Measurements from ENCODE around the gene ZNF28. TPM values are rescaled to one million over a fixed set of nuclear protein-coding genes. Genes with fewer than 3 reads are reported as not detected.
"Not testable (repeated sequence)": the region's sequence is repeated elsewhere in the genome, so short reads cannot be mapped to it uniquely, and the experiment has no call there.

ZNF28 gene
- total RNA-seq, 1 experiment from 2014 or later: 66.7 TPM

DNA sequence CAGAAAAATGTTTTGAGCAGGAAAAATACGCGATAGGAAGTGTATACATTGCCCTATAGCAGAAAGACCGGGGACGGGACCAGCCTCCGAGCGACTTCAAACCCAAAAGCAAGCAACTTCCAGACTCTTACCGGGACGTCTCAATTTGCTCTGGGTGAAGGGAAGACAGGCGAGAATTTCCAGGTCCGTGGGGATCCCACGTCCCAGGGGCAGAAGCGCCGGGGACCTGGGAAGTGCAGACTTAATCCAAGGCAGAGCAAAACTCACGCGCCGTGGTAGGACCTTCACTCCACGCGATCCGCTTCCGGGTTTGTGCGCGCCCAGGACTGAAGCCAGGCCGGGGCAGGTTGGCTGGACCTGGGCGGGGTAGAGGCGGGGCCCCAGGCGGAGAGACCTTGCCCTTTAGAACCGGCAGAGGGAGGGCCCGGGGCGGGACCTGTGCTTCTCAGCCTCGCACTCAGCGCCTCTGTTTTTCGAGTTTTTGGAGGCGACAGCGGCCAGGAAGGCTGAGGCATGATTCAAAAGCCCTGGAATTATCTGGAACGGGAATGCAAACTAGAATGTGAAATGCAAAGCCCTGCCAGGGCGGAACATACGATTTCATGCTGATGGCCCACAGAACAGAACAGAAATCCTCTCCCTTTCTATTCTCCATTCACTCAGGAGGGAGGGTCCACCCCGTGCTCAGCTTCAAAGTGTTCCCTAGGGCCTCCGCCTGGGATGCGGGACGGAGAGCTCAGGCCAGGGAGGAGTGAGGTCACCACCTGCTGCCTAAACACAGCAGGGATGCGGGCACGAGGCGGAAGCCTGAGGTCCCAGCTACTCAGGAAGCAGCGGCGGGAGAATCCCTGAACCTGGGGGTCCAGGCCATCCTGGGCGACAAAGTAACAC, 34.7 kb downstream of the ZNF28 start, which contains the start of gene ZNF600:
Gene ZNF600 (minus strand): TSS at position 328 of the 891 bp plus-strand sequence. CDS start 7,903 bp downstream, outside the sequence.
- H3K36me3 ChIP-seq (ENCODE audit: insufficient read depth, low read length); H3K9me3 ChIP-seq (ENCODE audit: low read length); H3K27me3 ChIP-seq (ENCODE audit: low read length); H4K20me1 ChIP-seq (ENCODE audit: insufficient read depth, low read depth, low read length); H3K9me2 ChIP-seq (replicated peaks; ENCODE audit: insufficient read depth, low read length): not testable (repeated sequence)
- Histone ChIP-seq H3K4me2 (ENCODE audit: low read depth, low read length, poor library complexity, severe bottlenecking) (peak within 1 kb of the TSS; percentile 99), H3K4me1 (ENCODE audit: low read length) (peaks cover 23% of the 10 kb centered on the region), H3K9ac (ENCODE audit: low read length) (peak within 1 kb of the TSS; percentile 86), H2AFZ (ENCODE audit: low read length) (peak within 1 kb of the TSS; percentile 93), H3K79me2 (ENCODE audit: low read length) (peaks cover 44% of the 10 kb centered on the region), H3K4me3 (ENCODE audit: low read length) (peak within 1 kb of the TSS; percentile 96), H3K27ac (ENCODE audit: low read length) (peak within 1 kb of the TSS; percentile 13; the same call in 1 of the 2 replicates)
- DNase-seq: peak; percentile 98

DNA sequence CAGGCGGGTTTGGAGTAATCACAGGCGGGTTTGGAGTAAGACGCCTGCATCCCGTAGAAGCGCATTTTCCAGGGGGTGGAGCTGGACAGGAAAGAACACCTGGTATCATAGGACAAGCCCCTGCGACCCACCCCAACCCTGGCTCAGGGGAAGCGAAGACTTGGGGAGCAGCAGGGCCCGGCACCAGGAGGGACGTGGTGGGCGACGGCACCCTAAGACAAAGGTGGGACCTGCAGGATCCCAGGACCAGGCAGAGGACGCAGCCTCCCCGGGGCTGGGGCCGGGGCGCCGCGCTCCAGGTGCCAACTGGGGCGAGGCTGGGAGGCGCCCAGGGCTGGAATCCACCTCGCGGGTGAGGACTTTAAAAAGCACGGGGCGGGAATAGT, 35.4 kb downstream of the ZNF28 start:
- H3K4me1 ChIP-seq (ENCODE audit: low read length): peaks cover 23% of the 10 kb centered on the region
- peaks cover 12% of the 10 kb centered on the region for H3K36me3 ChIP-seq (ENCODE audit: insufficient read depth, low read length)
- H3K9me2 ChIP-seq (replicated peaks; ENCODE audit: insufficient read depth, low read length): no peaks in the 10 kb centered on the region
- H4K20me1 ChIP-seq (ENCODE audit: insufficient read depth, low read depth, low read length): no peaks in the 10 kb centered on the region
- no peaks in the 10 kb centered on the region for H3K27me3 ChIP-seq (ENCODE audit: low read length)
- peak overlapping the region; percentile 86 for H3K9ac ChIP-seq (ENCODE audit: low read length)
- DNase-seq: peak; percentile 64
- peak overlapping the region; percentile 13; the same call in 1 of the 2 replicates for H3K27ac ChIP-seq (ENCODE audit: low read length)
- no peaks in the 10 kb centered on the region for H3K9me3 ChIP-seq (ENCODE audit: low read length)
- H3K4me2 ChIP-seq (ENCODE audit: low read depth, low read length, poor library complexity, severe bottlenecking): peak overlapping the region; percentile 99
- H3K4me3 ChIP-seq (ENCODE audit: low read length): peak overlapping the region; percentile 96
- peak overlapping the region; percentile 82 for H2AFZ ChIP-seq (ENCODE audit: low read length)
- H3K79me2 ChIP-seq (ENCODE audit: low read length): peaks cover 50% of the 10 kb centered on the region

DNA sequence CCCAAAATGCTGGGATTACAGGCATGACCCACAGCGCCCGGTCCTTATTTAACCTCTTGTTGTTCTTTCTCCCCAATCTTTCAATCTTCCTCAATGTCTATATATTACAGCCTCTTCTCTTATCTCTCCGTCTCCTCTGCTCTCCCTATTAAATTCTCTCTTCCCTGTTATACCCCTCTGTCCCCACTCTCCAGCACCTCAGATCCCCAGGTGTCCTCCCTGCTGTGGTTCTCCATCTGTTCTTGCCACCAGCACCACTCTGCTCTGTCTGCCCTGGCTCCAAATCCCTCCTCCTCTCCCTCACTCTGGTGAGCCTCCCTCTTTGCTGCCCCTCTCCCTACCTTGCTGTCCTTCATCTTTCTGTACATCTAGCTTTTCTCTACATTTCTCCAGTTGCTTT, 35.9 kb downstream of the ZNF28 start:
- peak overlapping the region; percentile 96 for H3K4me3 ChIP-seq (ENCODE audit: low read length)
- H3K79me2 ChIP-seq (ENCODE audit: low read length): peaks cover 54% of the 10 kb centered on the region
- no peaks in the 10 kb centered on the region for H3K9me3 ChIP-seq (ENCODE audit: low read length)
- peak overlapping the region; percentile 99 for H3K4me2 ChIP-seq (ENCODE audit: low read depth, low read length, poor library complexity, severe bottlenecking)
- H3K4me1 ChIP-seq (ENCODE audit: low read length): peaks cover 23% of the 10 kb centered on the region
- no peak overlapping the region for H2AFZ ChIP-seq (ENCODE audit: low read length)
- H4K20me1 ChIP-seq (ENCODE audit: insufficient read depth, low read depth, low read length): no peaks in the 10 kb centered on the region
- DNase-seq: no peak
- H3K36me3 ChIP-seq (ENCODE audit: insufficient read depth, low read length): peaks cover 17% of the 10 kb centered on the region
- no peaks in the 10 kb centered on the region for H3K27me3 ChIP-seq (ENCODE audit: low read length)
- no peaks in the 10 kb centered on the region for H3K9me2 ChIP-seq (replicated peaks; ENCODE audit: insufficient read depth, low read length)
- H3K9ac ChIP-seq (ENCODE audit: low read length): peak overlapping the region; percentile 86
- H3K27ac ChIP-seq (ENCODE audit: low read length): peak overlapping the region; percentile 13; the same call in 1 of the 2 replicates

DNA sequence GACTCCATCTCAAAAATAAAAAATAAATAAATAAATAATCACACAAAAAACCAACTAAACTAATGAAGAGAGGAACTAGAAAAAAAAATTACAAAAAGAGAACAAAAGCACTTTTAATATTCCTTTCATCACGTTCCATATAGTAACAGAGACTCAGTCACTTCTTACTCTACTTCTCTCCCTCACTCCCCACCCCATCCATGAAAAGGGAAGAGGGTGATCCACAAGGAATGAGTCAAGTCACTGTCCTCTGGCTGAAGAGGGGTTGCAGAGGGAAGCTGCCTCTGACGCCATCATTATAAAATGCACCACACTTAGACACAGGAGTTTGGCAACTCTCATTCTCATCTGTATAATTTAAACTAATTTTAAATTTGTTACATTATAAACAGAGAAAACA, 38.6 kb downstream of the ZNF28 start:
- H3K9me3 ChIP-seq (ENCODE audit: low read length); DNase-seq; H4K20me1 ChIP-seq (ENCODE audit: insufficient read depth, low read depth, low read length); H3K4me2 ChIP-seq (ENCODE audit: low read depth, low read length, poor library complexity, severe bottlenecking); H3K9me2 ChIP-seq (replicated peaks; ENCODE audit: insufficient read depth, low read length); H3K27ac ChIP-seq (ENCODE audit: low read length); H3K9ac ChIP-seq (ENCODE audit: low read length); H3K27me3 ChIP-seq (ENCODE audit: low read length); H2AFZ ChIP-seq (ENCODE audit: low read length); H3K4me3 ChIP-seq (ENCODE audit: low read length): not testable (repeated sequence)
- peaks cover 54% of the 10 kb centered on the region for H3K79me2 ChIP-seq (ENCODE audit: low read length)
- H3K36me3 ChIP-seq (ENCODE audit: insufficient read depth, low read length): peaks cover 36% of the 10 kb centered on the region
- H3K4me1 ChIP-seq (ENCODE audit: low read length): peaks cover 23% of the 10 kb centered on the region

DNA sequence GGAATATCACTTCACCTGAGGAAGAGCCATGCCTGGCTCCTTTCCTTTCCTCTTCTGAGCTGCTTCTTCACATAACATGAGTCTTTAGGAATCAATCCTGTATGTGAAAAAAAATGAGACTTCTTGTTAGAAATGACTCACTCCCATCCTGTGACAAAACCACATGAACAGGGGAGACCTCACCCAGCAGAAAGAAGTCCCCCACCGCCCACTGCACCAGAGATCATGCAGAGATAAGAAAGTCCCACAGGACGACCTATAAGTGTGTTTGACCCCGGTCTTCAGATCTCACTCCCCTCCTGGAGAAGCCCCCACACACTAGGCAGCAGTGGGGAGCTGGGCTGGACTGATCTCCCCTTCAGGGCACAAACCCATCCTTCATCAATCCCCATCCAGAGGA, 42.6 kb downstream of the ZNF28 start:
- Histone ChIP-seq H3K36me3 (ENCODE audit: insufficient read depth, low read length) (peaks cover 60% of the 10 kb centered on the region), H3K9me3 (ENCODE audit: low read length) (0 out of 2 replicates have a peak, but pooled peaks cover 2% of the 10 kb centered on the region), H3K4me3 (ENCODE audit: low read length) (no peak overlapping the region), H4K20me1 (ENCODE audit: insufficient read depth, low read depth, low read length) (no peaks in the 10 kb centered on the region), H3K9ac (ENCODE audit: low read length) (no peak overlapping the region), H3K79me2 (ENCODE audit: low read length) (peaks cover 26% of the 10 kb centered on the region), H2AFZ (ENCODE audit: low read length) (no peak overlapping the region), H3K9me2 (replicated peaks; ENCODE audit: insufficient read depth, low read length) (no peaks in the 10 kb centered on the region), H3K27me3 (ENCODE audit: low read length) (no peaks in the 10 kb centered on the region), H3K4me2 (ENCODE audit: low read depth, low read length, poor library complexity, severe bottlenecking) (no peak overlapping the region), H3K27ac (ENCODE audit: low read length) (no peak overlapping the region), H3K4me1 (ENCODE audit: low read length) (no peaks in the 10 kb centered on the region)
- no peak for DNase-seq

DNA sequence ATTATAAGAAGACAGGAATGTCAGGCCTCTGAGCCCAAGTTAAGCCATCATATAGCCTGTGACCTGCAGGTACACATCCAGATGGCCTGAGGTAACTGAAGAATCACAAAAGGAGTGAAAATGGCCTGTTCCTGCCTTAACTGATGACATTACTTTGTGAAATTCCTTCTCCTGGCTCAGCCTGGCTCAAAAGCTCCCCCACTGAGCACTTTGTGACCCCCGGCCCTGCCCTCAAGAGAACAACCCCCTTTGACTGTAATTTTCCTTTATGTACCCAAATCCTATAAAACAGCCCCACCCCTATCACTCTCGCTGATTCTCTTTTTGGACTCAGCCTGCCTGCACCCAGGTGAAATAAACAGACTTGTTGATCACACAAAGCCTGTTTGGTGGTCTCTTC, 65.0 kb downstream of the ZNF28 start:
- not testable (repeated sequence) for H3K27ac ChIP-seq (ENCODE audit: low read length); H4K20me1 ChIP-seq (ENCODE audit: insufficient read depth, low read depth, low read length); H3K4me1 ChIP-seq (ENCODE audit: low read length); H3K36me3 ChIP-seq (ENCODE audit: insufficient read depth, low read length); H3K4me3 ChIP-seq (ENCODE audit: low read length); H3K27me3 ChIP-seq (ENCODE audit: low read length); H3K9me2 ChIP-seq (replicated peaks; ENCODE audit: insufficient read depth, low read length); H2AFZ ChIP-seq (ENCODE audit: low read length); DNase-seq; H3K79me2 ChIP-seq (ENCODE audit: low read length); H3K4me2 ChIP-seq (ENCODE audit: low read depth, low read length, poor library complexity, severe bottlenecking); H3K9ac ChIP-seq (ENCODE audit: low read length); H3K9me3 ChIP-seq (ENCODE audit: low read length)

DNA sequence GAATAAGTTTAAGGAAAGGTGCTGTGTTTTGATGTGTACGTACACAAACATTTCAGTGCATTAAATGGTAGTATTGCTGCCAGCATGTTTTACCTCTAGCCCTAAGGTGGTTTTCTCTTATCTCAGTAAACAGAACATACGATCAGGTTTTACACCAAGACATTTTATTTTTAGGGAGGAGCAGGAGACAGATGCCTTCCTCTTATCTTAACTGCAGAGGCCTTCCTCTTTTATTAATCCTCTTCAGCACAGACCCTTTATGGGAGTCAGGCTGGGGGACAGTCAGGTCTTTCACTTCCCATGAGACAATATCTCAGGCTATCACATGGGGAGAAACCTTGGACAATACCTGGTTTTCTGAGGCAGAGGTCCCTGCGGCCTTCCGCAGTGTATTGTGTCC, 71.7 kb downstream of the ZNF28 start:
- H3K9ac ChIP-seq (ENCODE audit: low read length): no peak overlapping the region
- H2AFZ ChIP-seq (ENCODE audit: low read length): no peak overlapping the region
- H3K4me2 ChIP-seq (ENCODE audit: low read depth, low read length, poor library complexity, severe bottlenecking): no peak overlapping the region
- no peak for DNase-seq
- no peak overlapping the region for H3K4me3 ChIP-seq (ENCODE audit: low read length)
- no peaks in the 10 kb centered on the region for H3K79me2 ChIP-seq (ENCODE audit: low read length)
- H4K20me1 ChIP-seq (ENCODE audit: insufficient read depth, low read depth, low read length): no peaks in the 10 kb centered on the region
- no peak overlapping the region for H3K27ac ChIP-seq (ENCODE audit: low read length)
- H3K27me3 ChIP-seq (ENCODE audit: low read length): no peaks in the 10 kb centered on the region
- H3K9me2 ChIP-seq (replicated peaks; ENCODE audit: insufficient read depth, low read length): no peaks in the 10 kb centered on the region
- no peaks in the 10 kb centered on the region for H3K36me3 ChIP-seq (ENCODE audit: insufficient read depth, low read length)
- H3K9me3 ChIP-seq (ENCODE audit: low read length): no peaks in the 10 kb centered on the region
- H3K4me1 ChIP-seq (ENCODE audit: low read length): no peaks in the 10 kb centered on the region

DNA sequence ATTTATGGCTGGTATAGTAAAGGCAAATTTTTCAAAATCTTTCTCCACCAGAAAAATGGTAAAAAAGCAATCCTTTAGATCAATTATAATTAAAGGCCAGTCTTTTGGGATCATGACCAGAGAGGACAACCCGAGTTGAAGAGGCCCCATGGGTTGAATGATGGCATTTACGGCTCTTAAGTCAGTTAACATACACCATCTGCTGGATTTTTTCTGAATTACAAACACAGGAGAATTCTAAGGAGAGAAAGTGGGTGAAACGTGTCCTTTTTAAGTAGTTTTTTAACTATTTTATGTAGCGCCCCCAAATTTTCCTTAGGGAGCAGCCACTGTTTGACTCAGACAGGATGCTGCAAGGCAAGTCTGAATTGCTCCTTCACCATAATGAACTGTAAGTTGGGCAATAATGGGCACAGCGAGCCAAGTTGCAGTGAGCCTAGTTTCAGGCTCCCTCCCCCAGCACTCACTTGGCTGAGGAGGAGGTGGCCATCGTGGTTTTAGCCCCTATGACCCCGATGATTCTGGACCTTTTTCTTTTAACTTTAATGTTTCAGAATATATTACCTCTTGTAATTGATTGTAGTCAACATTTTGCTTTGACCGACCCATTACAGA, 73.0 kb downstream of the ZNF28 start:
- no peaks in the 10 kb centered on the region for H3K9me2 ChIP-seq (replicated peaks; ENCODE audit: insufficient read depth, low read length)
- H2AFZ ChIP-seq (ENCODE audit: low read length): peak overlapping the region; percentile 49; the same call in 1 of the 2 replicates
- H3K36me3 ChIP-seq (ENCODE audit: insufficient read depth, low read length): no peaks in the 10 kb centered on the region
- H3K27me3 ChIP-seq (ENCODE audit: low read length): no peaks in the 10 kb centered on the region
- H3K9me3 ChIP-seq (ENCODE audit: low read length): no peaks in the 10 kb centered on the region
- H3K4me1 ChIP-seq (ENCODE audit: low read length): no peaks in the 10 kb centered on the region
- H3K4me3 ChIP-seq (ENCODE audit: low read length): no peak overlapping the region
- peak; percentile 91 for DNase-seq
- no peak overlapping the region for H3K27ac ChIP-seq (ENCODE audit: low read length)
- H3K4me2 ChIP-seq (ENCODE audit: low read depth, low read length, poor library complexity, severe bottlenecking): no peak overlapping the region
- no peaks in the 10 kb centered on the region for H4K20me1 ChIP-seq (ENCODE audit: insufficient read depth, low read depth, low read length)
- no peak overlapping the region for H3K9ac ChIP-seq (ENCODE audit: low read length)
- H3K79me2 ChIP-seq (ENCODE audit: low read length): no peaks in the 10 kb centered on the region
